ENCODE data around the gene SLC6A13. TPM values are rescaled to one million over a fixed set of nuclear protein-coding genes. Genes with fewer than 3 reads are reported as not detected.
"Not testable (repeated sequence)": the region's sequence is repeated elsewhere in the genome, so short reads cannot be mapped to it uniquely, and the experiment has no call there.

SLC6A13 gene
- total RNA-seq, result under 1 TPM in 1 of 3 donors, not detected in 2; 0.81 TPM

DNA sequence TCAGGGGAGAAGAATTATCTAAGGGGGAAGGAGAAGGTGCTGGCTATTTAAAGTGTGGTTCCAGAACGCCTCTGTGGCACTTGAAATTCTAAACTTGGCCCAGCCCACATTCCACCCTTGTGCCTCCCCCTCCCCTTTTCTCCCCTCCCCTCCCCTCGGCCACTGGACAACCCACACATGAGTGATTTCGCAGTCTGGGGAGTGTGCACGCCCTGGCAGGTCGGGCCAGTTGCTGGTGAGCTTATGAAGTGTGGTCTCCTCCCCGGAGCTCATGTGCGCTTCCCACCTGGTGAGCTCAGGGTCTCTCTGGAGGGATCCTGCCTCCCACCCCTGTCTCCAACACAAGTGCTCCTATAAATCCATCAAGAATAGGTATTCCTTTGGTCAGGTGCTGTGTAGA is at the start of gene SLC6A13:
TSS of gene SLC6A13 (minus strand) at position 20 of the 400 bp plus-strand sequence. CDS start 2,784 bp downstream, outside the sequence.
- no peak within 1 kb of the TSS for H3K4me3 Mint-ChIP-seq
- no peak for ATAC-seq
- no peak for DNase-seq
- H3K4me1 Mint-ChIP-seq (ENCODE audit: low read depth), result peaks cover 5% of the 10 kb centered on the region
- no peaks in the 10 kb centered on the region for H3K36me3 Mint-ChIP-seq (ENCODE audit: insufficient read depth)
- H3K9me3 Mint-ChIP-seq, result no peaks in the 10 kb centered on the region
- H3K27me3 Mint-ChIP-seq (ENCODE audit: low read depth), result peaks cover 15% of the 10 kb centered on the region

DNA sequence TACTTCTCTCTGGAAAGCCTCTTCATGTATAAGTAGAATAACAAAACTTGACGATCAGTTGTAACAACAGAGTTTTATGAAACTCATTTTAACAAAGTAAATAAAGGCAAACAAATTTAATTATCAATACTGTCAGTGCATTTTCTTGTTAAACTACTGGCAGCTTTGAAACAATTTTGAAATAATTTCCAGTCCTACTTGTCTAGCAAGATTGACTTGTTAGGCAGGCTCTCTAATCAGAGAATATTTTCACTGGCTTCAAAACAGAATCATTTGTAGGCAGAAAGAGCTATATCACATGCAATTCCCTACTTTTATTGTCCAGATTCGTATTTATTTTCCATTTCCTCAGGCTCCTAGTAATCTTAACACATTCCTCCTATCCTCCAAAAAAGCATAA is 45.9 kb upstream of the SLC6A13 start:
- DNase-seq (no peak), ATAC-seq (no peak)
- peaks cover 13% of the 10 kb centered on the region for H3K4me1 Mint-ChIP-seq (ENCODE audit: low read depth)
- H3K9me3 Mint-ChIP-seq, result no peaks in the 10 kb centered on the region
- no peak overlapping the region for H3K4me3 Mint-ChIP-seq
- H3K27me3 Mint-ChIP-seq (ENCODE audit: low read depth), result no peaks in the 10 kb centered on the region
- H3K36me3 Mint-ChIP-seq (ENCODE audit: insufficient read depth), result peaks cover 60% of the 10 kb centered on the region

DNA sequence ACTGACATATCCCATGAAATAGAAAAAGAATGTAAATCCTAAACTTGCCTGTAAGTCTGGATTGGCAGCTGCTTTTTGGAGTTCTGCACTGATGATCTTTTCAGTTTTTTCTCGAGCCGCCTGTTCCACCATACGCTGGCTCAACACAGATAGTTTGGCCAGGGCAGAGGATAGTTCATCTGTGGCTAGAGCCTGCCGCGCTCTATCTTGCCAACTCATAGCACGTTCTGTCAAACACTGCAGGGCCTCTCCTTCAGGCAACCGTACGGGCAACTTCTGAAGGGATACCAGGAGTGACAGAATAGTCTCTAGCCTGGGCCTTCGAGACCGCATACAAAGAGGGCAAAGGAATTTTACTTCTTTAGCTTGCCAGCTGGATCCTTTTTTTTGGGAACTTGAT is 44.8 kb upstream of the SLC6A13 start:
- Mint-ChIP-seq H3K36me3 (ENCODE audit: insufficient read depth) (peaks cover 67% of the 10 kb centered on the region), H3K4me1 (ENCODE audit: low read depth) (peaks cover 20% of the 10 kb centered on the region), H3K9me3 (peaks cover 1% of the 10 kb centered on the region), H3K4me3 (no peak overlapping the region), H3K27me3 (ENCODE audit: low read depth) (no peaks in the 10 kb centered on the region)
- no peak for ATAC-seq
- DNase-seq, result no peak

DNA sequence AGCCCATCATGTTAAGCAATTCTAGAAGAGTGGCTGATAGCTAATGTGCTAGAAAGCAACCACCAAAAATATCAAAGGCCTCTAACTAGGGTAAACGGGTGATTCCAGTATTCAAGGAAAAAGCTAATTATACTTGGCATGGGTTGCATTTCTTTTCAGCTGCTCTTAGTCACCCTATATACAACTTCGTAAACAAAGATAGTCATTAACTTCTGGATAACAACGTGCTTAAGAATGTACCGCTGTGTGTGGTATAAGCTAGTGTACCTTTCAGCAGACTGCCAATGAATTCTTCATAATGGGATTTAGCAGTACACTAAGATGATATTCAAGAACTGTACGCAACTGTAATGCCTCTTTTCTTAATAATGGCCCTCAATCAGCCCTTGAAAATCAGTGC is 42.2 kb upstream of the SLC6A13 start:
- Mint-ChIP-seq H3K27me3 (ENCODE audit: low read depth) (no peaks in the 10 kb centered on the region), H3K9me3 (peaks cover 12% of the 10 kb centered on the region), H3K4me1 (ENCODE audit: low read depth) (peaks cover 45% of the 10 kb centered on the region), H3K4me3 (no peak overlapping the region), H3K36me3 (ENCODE audit: insufficient read depth) (peaks cover 83% of the 10 kb centered on the region)
- DNase-seq (no peak), ATAC-seq (no peak)

DNA sequence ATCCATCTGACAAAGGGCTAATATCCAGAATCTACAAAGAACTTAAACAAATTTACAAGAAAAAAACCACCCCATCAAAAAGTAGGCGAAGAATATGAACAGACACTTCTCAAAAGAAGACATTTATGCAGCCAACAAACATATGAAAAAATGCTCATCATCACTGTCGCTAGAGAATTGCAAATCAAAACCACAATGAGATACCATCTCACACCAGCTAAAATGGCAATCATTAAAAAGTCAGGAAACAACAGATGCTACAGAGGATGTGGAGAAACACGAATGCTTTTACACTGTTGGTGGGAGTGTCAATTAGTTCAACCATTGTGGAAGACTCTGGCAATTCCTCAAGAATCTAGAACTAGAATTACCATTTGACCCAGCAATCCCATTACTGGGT is 40.1 kb upstream of the SLC6A13 start:
- not testable (repeated sequence) for H3K4me3 Mint-ChIP-seq; DNase-seq; ATAC-seq; H3K27me3 Mint-ChIP-seq (ENCODE audit: low read depth)
- Mint-ChIP-seq H3K4me1 (ENCODE audit: low read depth) (peaks cover 56% of the 10 kb centered on the region), H3K36me3 (ENCODE audit: insufficient read depth) (peaks cover 88% of the 10 kb centered on the region), H3K9me3 (peaks cover 23% of the 10 kb centered on the region)

DNA sequence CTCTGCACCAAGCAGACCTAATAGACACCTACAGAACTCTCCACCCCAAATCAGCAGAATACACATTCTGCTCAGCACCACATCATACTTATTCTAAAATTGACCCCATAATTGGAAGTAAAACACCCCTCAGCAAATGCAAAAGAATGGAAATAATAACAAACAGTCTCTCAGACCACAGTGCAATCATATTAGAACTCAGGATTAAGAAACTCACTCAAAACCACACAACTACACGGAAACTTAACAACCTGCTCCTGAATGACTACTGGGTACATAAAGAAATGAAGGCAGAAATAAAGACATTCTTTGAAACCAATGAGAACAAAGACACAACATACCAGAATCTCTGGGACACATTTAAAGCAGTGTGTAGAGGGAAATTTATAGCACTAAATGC is 37.5 kb upstream of the SLC6A13 start:
- not testable (repeated sequence) for DNase-seq; H3K4me3 Mint-ChIP-seq; H3K27me3 Mint-ChIP-seq (ENCODE audit: low read depth); ATAC-seq
- Mint-ChIP-seq H3K4me1 (ENCODE audit: low read depth) (peaks cover 58% of the 10 kb centered on the region), H3K9me3 (peaks cover 23% of the 10 kb centered on the region), H3K36me3 (ENCODE audit: insufficient read depth) (peaks cover 81% of the 10 kb centered on the region)

DNA sequence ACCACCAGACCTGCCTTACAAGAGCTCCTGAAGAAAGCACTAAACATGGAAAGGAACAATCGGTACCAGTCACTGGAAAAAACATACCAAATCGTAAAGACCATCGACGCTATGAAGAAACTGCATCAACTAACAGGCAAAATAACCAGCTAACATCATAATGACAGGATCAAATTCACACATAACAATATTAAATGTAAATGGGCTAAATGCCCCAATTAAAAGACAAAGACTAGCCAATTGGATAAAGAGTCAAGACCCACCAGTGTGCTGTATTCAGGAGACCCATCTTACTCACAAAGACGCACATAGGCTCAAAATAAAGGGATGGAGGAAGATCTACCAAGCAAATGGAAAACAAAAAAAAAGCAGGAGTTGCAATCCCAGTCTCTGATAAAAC is 36.9 kb upstream of the SLC6A13 start:
- ATAC-seq; H3K27me3 Mint-ChIP-seq (ENCODE audit: low read depth); H3K4me3 Mint-ChIP-seq; DNase-seq: not testable (repeated sequence)
- H3K4me1 Mint-ChIP-seq (ENCODE audit: low read depth), result peaks cover 56% of the 10 kb centered on the region
- H3K9me3 Mint-ChIP-seq, result peaks cover 23% of the 10 kb centered on the region
- H3K36me3 Mint-ChIP-seq (ENCODE audit: insufficient read depth), result peaks cover 82% of the 10 kb centered on the region

DNA sequence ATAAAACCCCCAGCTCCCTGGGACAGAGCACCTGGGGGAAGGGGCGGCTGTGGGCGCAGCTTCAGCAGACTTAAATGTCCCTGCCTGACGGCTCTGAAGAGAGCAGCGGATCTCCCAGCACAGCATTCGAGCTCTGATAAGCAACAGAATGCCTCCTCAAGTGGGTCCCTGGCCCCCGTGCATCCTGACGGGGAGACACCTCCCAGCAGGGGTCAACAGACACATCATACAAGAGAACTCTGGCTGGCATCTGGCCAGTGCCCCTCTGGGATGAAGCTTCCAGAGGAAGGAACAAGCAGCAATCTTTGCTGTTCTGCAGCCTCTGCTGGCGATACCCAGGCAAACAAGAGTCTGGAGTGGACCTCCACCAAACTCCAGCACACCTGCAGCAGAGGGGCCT is 35.4 kb upstream of the SLC6A13 start:
- DNase-seq; ATAC-seq; H3K4me3 Mint-ChIP-seq; H3K27me3 Mint-ChIP-seq (ENCODE audit: low read depth): not testable (repeated sequence)
- H3K9me3 Mint-ChIP-seq, result peaks cover 23% of the 10 kb centered on the region
- H3K36me3 Mint-ChIP-seq (ENCODE audit: insufficient read depth), result peaks cover 77% of the 10 kb centered on the region
- peaks cover 45% of the 10 kb centered on the region for H3K4me1 Mint-ChIP-seq (ENCODE audit: low read depth)

DNA sequence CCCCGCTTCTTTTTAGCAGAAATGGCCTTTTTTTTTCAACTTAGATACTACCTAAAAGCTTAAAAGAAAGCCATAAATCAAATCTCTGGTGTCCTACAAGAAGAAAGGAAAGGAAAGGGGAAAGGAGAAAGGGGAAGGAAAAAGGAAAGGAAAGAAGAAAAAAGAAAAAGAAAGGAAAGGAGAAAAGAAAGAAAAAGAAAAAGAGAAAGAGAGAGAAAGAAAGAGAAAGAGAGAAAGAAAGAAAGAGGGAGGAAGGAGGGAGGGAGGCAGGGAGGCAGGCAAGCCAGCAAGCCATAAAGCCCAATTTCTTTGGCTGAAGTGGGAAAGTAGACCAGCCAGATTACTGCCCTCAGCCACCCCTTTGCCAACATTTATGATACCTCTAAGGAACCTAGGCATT is 32.5 kb upstream of the SLC6A13 start:
- Mint-ChIP-seq H3K4me3 (no peak overlapping the region), H3K4me1 (ENCODE audit: low read depth) (peaks cover 28% of the 10 kb centered on the region), H3K27me3 (ENCODE audit: low read depth) (no peaks in the 10 kb centered on the region), H3K9me3 (peaks cover 13% of the 10 kb centered on the region), H3K36me3 (ENCODE audit: insufficient read depth) (peaks cover 61% of the 10 kb centered on the region)
- DNase-seq (no peak), ATAC-seq (no peak)

DNA sequence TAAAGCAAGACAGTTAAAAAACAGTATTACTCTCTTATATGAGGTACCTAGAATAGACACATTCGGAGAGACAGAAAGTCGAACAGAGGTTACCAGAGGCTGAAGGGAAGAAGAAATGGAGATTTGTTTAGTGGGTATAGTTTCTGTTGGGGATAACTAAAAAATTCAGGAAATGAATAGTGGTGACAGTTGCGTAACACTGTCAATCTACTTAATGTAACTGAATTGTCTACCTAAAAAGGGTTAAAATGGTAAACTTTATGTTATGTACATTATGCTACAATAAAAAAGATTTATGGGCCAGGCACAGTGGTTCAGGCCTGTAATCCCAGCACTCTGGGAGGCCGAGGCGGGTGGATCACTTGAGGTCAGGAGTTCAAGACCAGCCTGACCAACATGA is 30.6 kb upstream of the SLC6A13 start:
- Mint-ChIP-seq H3K27me3 (ENCODE audit: low read depth) (no peaks in the 10 kb centered on the region), H3K36me3 (ENCODE audit: insufficient read depth) (peaks cover 43% of the 10 kb centered on the region), H3K4me1 (ENCODE audit: low read depth) (peaks cover 14% of the 10 kb centered on the region), H3K4me3 (no peak overlapping the region), H3K9me3 (no peaks in the 10 kb centered on the region)
- no peak for ATAC-seq
- DNase-seq, result no peak

DNA sequence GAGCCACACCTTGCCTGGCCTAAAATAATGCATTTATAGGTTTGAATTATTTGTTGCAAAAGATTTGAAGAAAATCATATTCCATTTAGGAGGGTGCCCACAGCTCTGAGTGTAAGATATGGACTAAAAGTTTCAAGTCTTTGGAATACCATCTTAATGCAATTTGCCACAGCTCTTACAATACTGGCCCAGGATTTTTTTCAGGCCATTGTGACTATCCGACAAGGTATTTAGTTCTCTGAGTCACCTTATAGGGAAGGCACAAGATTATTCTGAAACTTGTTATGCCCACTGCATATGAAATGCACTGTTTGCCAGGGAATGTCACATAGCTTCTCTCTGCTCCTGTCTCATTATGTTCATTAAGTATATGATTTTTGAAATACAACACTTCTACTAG is 29.6 kb upstream of the SLC6A13 start:
- Mint-ChIP-seq H3K9me3 (no peaks in the 10 kb centered on the region), H3K36me3 (ENCODE audit: insufficient read depth) (peaks cover 44% of the 10 kb centered on the region), H3K4me3 (no peak overlapping the region), H3K4me1 (ENCODE audit: low read depth) (peaks cover 23% of the 10 kb centered on the region), H3K27me3 (ENCODE audit: low read depth) (no peaks in the 10 kb centered on the region)
- ATAC-seq (no peak), DNase-seq (no peak)

DNA sequence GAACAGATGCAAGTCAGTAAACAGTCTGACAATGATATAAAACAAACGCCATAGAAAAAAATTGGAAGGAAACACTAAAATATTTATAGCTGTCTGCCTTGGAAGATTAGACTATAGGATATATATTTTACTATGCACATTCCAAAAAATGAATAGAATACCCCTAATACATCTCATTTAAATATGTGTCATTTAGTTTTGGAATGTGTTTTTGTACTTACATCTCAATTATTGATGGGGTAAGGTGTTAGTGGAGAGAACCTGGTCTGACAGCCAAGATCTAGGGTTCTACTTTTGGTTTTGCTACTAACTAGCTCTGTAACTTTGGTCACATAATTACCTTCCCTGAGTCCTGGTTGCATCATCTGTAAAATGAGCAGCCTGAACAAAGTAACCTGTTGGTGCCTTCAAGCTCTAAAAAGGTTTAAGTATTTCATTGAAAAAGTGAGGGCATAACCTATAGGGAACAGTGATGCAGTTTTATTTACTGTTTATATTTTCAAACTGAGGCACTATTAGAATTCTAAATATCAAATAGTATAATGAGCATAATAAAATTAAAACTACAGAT is 28.6 kb upstream of the SLC6A13 start:
- H3K9me3 Mint-ChIP-seq, result no peaks in the 10 kb centered on the region
- H3K4me3 Mint-ChIP-seq, result no peak overlapping the region
- H3K4me1 Mint-ChIP-seq (ENCODE audit: low read depth), result peaks cover 32% of the 10 kb centered on the region
- ATAC-seq, result no peak
- peaks cover 47% of the 10 kb centered on the region for H3K36me3 Mint-ChIP-seq (ENCODE audit: insufficient read depth)
- no peaks in the 10 kb centered on the region for H3K27me3 Mint-ChIP-seq (ENCODE audit: low read depth)
- no peak for DNase-seq

DNA sequence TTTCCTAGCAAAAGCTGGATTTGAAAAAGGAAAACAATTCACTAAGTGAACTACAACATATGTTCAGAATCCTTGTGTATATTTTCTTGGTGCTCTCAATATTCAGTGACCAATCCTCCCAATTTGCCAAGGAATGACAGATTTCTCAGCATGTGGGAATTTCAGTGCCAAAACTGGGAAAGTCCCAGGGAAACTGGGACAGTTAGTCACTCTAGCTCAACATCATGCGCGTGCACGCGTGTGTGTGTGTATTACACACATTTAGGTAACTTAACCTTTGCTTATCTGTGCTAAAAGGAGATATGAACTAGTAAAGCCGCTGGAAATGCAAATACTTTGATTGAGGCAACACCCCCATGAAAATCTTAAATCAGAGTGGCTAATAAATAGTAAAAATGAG is 26.1 kb upstream of the SLC6A13 start:
- H3K9me3 Mint-ChIP-seq, result no peaks in the 10 kb centered on the region
- ATAC-seq (no peak), DNase-seq (no peak)
- no peaks in the 10 kb centered on the region for H3K27me3 Mint-ChIP-seq (ENCODE audit: low read depth)
- peaks cover 45% of the 10 kb centered on the region for H3K36me3 Mint-ChIP-seq (ENCODE audit: insufficient read depth)
- peaks cover 40% of the 10 kb centered on the region for H3K4me1 Mint-ChIP-seq (ENCODE audit: low read depth)
- no peak overlapping the region for H3K4me3 Mint-ChIP-seq

DNA sequence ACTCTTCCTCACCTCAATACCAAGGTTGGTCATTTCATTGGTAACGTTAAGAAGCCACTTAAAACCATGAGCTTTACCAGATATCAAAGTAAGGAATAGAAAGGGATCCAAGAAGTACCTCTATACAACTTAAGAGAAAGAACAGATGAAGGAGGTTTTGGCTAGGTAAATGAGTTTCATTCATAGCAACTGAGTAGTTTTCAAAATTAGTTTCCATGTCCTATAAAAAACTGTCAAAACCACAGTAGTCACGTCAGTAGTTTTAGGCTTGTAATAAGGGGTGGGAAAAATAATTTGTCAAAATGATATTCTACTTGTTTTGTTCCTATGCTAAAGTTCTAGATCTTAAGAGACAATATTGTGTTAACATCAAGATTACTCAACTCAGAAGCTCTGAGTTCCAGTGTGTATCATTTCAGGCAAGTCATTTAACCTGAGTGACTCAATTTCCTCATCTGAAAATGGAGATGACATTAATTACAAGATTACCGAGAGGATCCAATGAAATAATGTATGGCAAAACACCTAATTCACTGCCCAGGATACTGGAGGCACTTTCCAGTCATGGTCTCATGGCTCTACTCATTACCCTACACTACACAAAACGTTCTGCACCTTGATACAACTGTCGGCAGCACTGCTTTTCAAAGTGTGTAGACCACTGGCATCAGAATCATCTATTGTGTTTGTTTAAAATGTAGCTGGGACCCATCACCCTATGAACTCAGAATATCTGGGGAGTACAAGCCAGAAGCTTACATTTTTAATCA is 24.1 kb upstream of the SLC6A13 start:
- peak; percentile 83 to 90 for ATAC-seq
- Mint-ChIP-seq H3K36me3 (ENCODE audit: insufficient read depth) (peaks cover 46% of the 10 kb centered on the region), H3K4me1 (ENCODE audit: low read depth) (peaks cover 35% of the 10 kb centered on the region), H3K4me3 (no peak overlapping the region), H3K9me3 (no peaks in the 10 kb centered on the region), H3K27me3 (ENCODE audit: low read depth) (no peaks in the 10 kb centered on the region)
- no peak for DNase-seq

DNA sequence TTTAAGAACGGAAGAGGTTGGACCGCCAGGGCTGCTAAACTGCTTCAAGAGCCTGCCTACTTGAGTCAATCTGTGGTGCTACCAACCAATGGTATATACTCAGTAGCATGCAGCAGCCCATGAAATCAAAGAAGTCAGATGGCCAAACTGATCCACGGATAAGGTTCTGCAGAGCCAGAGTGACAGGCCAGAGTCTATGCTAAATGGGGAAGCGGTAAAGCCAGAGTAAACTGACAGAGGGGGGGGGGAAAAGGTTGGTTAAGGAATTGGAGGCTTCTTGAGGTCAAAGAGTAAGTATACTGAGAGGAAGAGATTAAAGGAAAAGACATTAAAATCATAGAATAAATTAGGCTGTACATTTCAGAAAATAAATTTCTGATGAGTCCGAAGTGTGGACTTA is 15.4 kb upstream of the SLC6A13 start:
- Mint-ChIP-seq H3K27me3 (ENCODE audit: low read depth) (no peaks in the 10 kb centered on the region), H3K9me3 (no peaks in the 10 kb centered on the region), H3K36me3 (ENCODE audit: insufficient read depth) (peaks cover 8% of the 10 kb centered on the region), H3K4me3 (no peak overlapping the region), H3K4me1 (ENCODE audit: low read depth) (peaks cover 4% of the 10 kb centered on the region)
- ATAC-seq, result no peak
- no peak for DNase-seq
